NB4 (cell line): ENCODE data around the gene LMTK3.

Source experiments
- CTCF ChIP-seq: IDR thresholded peaks from one replicate; pipeline ENCODE4 v1.5.1; 2012; ENCODE audit warnings: low read depth, low read length
- POLR2A ChIP-seq: IDR thresholded peaks from 2 replicates; pipeline ENCODE4 v1.6.1; 2011; ENCODE audit warnings: mild to moderate bottlenecking; ENCODE audit not compliant: insufficient read length; ENCODE audit errors: extremely low read depth

- TF ChIP-seq CTCF (no peak), POLR2A (peak; percentile 54)
Measured at GRCh38 chr19:48501494-48502349, 9.9 kb downstream of the LMTK3 start.
